K562 (cell line): ENCODE measurements around the gene FGF14. TPM values are rescaled to one million over a fixed set of nuclear protein-coding genes. Genes with fewer than 3 reads are reported as not detected.

Source experiments
- BRF1 ChIP-seq: IDR thresholded peaks from 3 replicates; pipeline ENCODE4 v1.6.1; 2011; ENCODE audit warnings: borderline replicate concordance, mild to moderate bottlenecking; ENCODE audit not compliant: insufficient read length; ENCODE audit errors: extremely low read depth
- HSF4 ChIP-seq: fragments of 250-450 bp; sonication (Bioruptor Pico); IDR thresholded peaks from 2 replicates; pipeline ENCODE4 v2.1.2; 2022; ENCODE audit warnings: mild to moderate bottlenecking, moderate library complexity, borderline replicate concordance
- NONO ChIP-seq, 2 experiments: fragments of 200-400 bp in 1 of 2; fragments of 450-650 bp in 1 of 2; formaldehyde crosslinking in 1 of 2; IDR thresholded peaks; 2 replicates each; pipeline ENCODE4 v1.6.1; 2017; ENCODE audit warnings: low read depth in 2 of 2, mild to moderate bottlenecking in 2 of 2, moderate library complexity in 2 of 2, low read length in 1 of 2
- NR2C2 ChIP-seq, 2 experiments: fragments of 200-800 bp in 1 of 2; sonication (Bioruptor generic) in 1 of 2; sonication (generic) in 1 of 2; formaldehyde crosslinking in 1 of 2; IDR thresholded peaks; 2 replicates each; pipeline versions ENCODE4 v1.6.1 to v1.8.0; 2016 to 2022; ENCODE audit warnings: mild to moderate bottlenecking in 1 of 2, missing compliant biosample characterization in 1 of 2, missing genetic modification characterization in 1 of 2, missing genetic modification reagents in 1 of 2
- TAF7 ChIP-seq: fragments of 450-650 bp; IDR thresholded peaks from 2 replicates; pipeline ENCODE4 v1.6.1; 2016; ENCODE audit warnings: missing genetic modification characterization, missing compliant biosample characterization
- TBL1XR1 ChIP-seq, 2 experiments: IDR thresholded peaks; 2 replicates each; pipeline ENCODE4 v1.6.1; 2012; ENCODE audit warnings: improper control_type of control experiment in 2 of 2, low read length in 2 of 2, mild to moderate bottlenecking in 1 of 2
- U2AF1 ChIP-seq: fragments of 200-400 bp; formaldehyde crosslinking; optimal IDR thresholded peaks from 2 replicates; pipeline ENCODE3; 2017; ENCODE audit warnings: mild to moderate bottlenecking, low read depth, low read length, moderate library complexity
- ZNF175 ChIP-seq: fragments of 200-800 bp; sonication (Bioruptor generic); IDR thresholded peaks from 2 replicates; pipeline ENCODE4 v1.6.1; 2016; ENCODE audit warnings: low read depth, mild to moderate bottlenecking, missing genetic modification characterization, missing compliant biosample characterization
- polyA plus RNA-seq, 8 experiments: library from polyadenylated mRNA; depleted of rRNA in 4 of 8; stranded (reverse) in 5 of 8; unstranded in 3 of 8; fragments of >200 nt; fragmentation: Nextera tagmentation in 2 of 8; fragmentation: Illumina TruSeq in 1 of 8; extraction: Ambion mirVana in 2 of 8; extraction: Trizol in 1 of 8; gene quantifications; 2 replicates each; pipeline versions ENCODE4 v1.2.1 to v1.2.3, GENCODE V29; 2011 to 2014; ENCODE audit warnings: inconsistent platforms in 1 of 8, missing spikeins in 1 of 8
- total RNA-seq, 7 experiments: library from RNA; depleted of rRNA in 6 of 7; stranded (reverse); fragments of >200 nt in 6 of 7; fragmentation: Illumina TruSeq in 2 of 7; extraction: Trizol in 2 of 7; gene quantifications; 2 replicates each; pipeline versions ENCODE4 v1.2.1 to v1.2.3, GENCODE V29; 2011 to 2021; ENCODE audit warnings: low replicate concordance in 1 of 7
- TF ChIP-seq, protein P1 (sequence below), 2 experiments: fragments of 450-650 bp in 1 of 2; IDR thresholded peaks; 2 replicates each; pipeline ENCODE4 v1.6.1; 2011 to 2017; ENCODE audit warnings: low read depth in 2 of 2, antibody characterized with exemption in 1 of 2, borderline replicate concordance in 1 of 2, low read length in 1 of 2, mild to moderate bottlenecking in 1 of 2, mixed read lengths in 1 of 2; ENCODE audit not compliant: control insufficient read depth in 1 of 2
- TF ChIP-seq, protein P2 (sequence below): fragments of 450-650 bp; IDR thresholded peaks from 2 replicates; pipeline ENCODE4 v1.6.1; 2014; ENCODE audit warnings: low read depth, mild to moderate bottlenecking, moderate library complexity, borderline replicate concordance

Gene FGF14
- total and polyA plus RNA-seq, 9 of the 15 experiments (the other 6 are each of a cell fraction or from before 2014, with no cell fraction given), result not detected

DNA sequence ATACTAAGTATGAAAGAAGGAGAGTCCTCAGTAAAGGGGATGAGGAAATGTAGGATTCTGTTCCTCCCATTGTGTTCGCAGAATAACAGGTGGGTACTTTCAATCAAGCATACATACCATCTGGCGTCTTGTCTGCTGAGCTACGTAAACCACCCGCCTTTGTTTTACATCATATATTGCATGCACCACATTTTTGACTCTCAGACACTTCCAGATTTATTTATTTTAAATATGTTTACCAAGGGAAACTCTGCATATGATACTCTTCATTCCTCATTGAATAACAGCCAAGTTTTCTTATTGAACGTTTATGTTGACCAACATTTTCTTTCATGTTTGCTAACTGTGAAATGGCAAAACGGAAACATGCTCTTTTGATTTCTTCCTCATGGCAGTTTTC lies 174.1 kb downstream of the FGF14 start (continued):
- TF ChIP-seq, protein P1, sequence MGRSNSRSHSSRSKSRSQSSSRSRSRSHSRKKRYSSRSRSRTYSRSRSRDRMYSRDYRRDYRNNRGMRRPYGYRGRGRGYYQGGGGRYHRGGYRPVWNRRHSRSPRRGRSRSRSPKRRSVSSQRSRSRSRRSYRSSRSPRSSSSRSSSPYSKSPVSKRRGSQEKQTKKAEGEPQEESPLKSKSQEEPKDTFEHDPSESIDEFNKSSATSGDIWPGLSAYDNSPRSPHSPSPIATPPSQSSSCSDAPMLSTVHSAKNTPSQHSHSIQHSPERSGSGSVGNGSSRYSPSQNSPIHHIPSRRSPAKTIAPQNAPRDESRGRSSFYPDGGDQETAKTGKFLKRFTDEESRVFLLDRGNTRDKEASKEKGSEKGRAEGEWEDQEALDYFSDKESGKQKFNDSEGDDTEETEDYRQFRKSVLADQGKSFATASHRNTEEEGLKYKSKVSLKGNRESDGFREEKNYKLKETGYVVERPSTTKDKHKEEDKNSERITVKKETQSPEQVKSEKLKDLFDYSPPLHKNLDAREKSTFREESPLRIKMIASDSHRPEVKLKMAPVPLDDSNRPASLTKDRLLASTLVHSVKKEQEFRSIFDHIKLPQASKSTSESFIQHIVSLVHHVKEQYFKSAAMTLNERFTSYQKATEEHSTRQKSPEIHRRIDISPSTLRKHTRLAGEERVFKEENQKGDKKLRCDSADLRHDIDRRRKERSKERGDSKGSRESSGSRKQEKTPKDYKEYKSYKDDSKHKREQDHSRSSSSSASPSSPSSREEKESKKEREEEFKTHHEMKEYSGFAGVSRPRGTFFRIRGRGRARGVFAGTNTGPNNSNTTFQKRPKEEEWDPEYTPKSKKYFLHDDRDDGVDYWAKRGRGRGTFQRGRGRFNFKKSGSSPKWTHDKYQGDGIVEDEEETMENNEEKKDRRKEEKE (IDR thresholded peaks at IDR 0.05; ENCODE audit: borderline replicate concordance in 1 of 2, control insufficient read depth in 1 of 2, low read depth in 2 of 2, low read length in 1 of 2), result no peak
- TF ChIP-seq, protein P2, sequence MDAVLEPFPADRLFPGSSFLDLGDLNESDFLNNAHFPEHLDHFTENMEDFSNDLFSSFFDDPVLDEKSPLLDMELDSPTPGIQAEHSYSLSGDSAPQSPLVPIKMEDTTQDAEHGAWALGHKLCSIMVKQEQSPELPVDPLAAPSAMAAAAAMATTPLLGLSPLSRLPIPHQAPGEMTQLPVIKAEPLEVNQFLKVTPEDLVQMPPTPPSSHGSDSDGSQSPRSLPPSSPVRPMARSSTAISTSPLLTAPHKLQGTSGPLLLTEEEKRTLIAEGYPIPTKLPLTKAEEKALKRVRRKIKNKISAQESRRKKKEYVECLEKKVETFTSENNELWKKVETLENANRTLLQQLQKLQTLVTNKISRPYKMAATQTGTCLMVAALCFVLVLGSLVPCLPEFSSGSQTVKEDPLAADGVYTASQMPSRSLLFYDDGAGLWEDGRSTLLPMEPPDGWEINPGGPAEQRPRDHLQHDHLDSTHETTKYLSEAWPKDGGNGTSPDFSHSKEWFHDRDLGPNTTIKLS, result no peak
- TF ChIP-seq ZNF175 (no peak), U2AF1 (no peak), TAF7 (no peak), NONO (IDR thresholded peaks at IDR 0.05; ENCODE audit: low read depth in 2 of 2, low read length in 1 of 2) (no peak), NR2C2 (CRISPR knock-in tag; IDR thresholded peaks at IDR 0.05) (no peak), NR2C2 (tag; IDR thresholded peaks at IDR 0.05) (no peak), TBL1XR1 (IDR thresholded peaks at IDR 0.05; ENCODE audit: low read length in 2 of 2) (no peak), HSF4 (CRISPR knock-in tag) (no peak), BRF1 (no peak)
